CD4-positive, alpha-beta T cell treated with Interleukin-17A for 4 hours (primary cell): Measurements from ENCODE around the gene PRDX3.
"Not testable (repeated sequence)": the region's sequence is repeated elsewhere in the genome, so short reads cannot be mapped to it uniquely, and the experiment has no call there.

Experiments used
- DNase-seq: peaks from one replicate; pipeline ENCODE4 v3.0.0-alpha.2; 2020; ENCODE audit warnings: mixed read lengths

PRDX3 gene

DNA sequence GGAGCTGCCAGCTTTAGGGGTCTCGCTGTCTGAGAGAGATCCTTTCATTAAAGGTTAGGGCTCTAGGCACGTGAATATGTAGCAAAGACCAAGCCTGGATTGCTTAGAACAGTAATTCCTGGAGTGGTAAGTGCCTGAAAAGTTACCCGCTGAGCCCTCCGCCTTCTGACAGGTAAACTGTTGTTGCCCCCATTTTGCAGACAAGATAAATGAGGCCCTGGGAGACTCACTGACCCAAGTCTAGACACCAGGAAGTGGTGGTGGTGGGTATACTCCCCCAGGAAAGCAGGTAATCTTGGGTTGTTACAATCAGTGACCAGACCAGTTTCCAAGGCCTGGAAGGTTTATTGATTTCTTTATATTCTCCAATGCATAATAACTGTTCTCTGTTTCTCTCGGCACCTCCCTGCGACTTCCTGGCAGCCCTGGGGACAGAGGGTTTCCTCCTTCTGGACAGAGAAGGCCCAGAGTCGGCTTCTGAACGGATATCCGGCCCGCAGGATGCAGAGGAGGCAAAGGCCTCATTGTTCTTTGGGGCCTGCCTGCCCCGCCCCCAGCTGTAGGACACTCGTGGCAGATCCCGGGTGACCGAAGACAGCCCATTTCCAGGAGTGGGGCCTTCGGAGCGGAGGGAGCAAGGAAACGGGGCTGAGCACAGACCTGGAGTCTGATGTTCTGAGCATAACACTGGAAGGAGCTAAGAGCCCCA is 27.4 kb upstream of the PRDX3 start:
- DNase-seq = peak; percentile 50

DNA sequence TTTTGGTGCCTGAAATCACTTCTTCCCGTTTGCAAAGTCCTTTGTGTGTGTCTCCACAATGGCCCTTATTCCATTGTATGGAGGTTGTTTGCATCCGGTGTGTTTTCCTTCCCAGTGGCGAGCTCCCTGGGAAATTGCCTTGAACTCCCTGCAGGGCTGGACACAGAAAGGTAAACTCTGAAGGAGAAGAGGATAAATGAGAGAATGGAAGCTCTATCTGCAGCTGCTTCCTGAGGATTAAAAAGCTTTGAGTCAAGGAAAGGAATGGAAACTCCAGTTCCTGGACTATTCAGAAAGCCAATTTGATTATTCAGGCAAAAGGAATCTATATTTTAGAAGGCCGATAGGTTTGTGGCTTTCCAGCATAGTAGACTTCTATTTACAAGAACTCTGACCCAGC is 24.4 kb upstream of the PRDX3 start:
- DNase-seq = no peak

DNA sequence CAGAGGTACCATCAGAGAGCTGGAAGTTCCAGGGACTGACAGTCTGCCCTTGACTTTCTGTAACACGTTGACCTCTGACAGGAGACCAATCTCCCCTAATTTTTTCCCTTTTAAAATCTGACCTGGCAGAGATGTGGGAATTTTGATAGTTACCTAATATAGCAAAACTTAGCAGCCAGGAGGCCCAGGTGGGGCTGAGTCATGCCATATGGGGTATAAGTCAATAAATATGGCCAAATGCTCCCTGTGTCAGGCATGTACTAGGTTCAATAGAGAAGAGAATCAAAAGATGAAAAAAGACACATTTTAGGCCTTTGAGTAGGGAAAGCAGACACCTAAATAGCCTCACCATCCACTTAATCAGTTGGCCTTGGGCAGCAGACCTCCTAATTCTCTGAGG is 22.6 kb upstream of the PRDX3 start:
- no peak for DNase-seq

GRCh38 chr10:119199231-119199992 is 20.8 kb upstream of the PRDX3 start:
- DNase-seq = peak; percentile 65

GRCh38 chr10:119198438-119198837 is 19.8 kb upstream of the PRDX3 start:
- peak; percentile 59 for DNase-seq

GRCh38 chr10:119197921-119198320 is 19.3 kb upstream of the PRDX3 start:
- DNase-seq = no peak

- no peak for DNase-seq
Measured at GRCh38 chr10:119191881-119192280, 13.3 kb upstream of the PRDX3 start.

DNA sequence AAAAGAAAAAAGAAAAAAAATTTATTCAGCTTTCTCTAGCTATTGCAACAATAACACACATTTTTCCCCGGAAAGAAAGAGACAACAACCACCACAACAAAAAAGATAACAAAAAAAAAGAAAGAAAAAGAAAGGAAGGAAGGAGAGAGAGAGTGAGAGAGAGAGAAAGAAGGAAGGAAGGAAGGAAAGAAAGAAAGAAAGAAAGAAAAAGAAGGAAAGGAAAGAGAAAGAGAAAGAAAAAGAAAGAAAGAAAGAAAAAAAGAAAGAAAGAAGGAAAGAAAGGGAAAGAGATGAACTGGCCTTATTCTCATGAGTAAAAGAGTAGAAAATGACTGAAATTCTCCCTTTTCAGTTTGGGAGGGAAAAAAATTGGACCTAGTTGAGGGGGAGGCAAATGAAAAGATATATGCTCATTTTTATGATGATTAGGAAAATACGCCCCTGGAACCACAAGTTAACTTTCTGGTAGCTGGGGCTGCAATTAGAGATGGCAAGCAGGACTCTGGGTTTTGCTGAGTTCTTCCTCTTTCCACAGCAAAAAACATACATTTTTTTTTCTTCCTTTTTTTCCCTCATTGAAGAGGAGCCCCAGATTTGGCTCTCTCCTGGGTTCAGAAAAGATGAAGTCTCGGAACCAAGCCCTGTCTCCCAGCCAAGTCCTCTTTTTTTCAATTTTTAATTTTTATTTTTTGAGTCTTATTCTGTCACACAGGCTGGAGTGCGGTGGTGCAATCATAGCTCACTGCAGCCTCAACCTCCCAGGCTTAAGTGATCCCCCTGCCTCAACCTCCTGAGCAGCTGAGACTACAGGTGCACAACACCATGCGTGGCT is 12.6 kb upstream of the PRDX3 start:
- no peak for DNase-seq

- DNase-seq = no peak
Measured at GRCh38 chr10:119190353-119190752, 11.7 kb upstream of the PRDX3 start.

DNA sequence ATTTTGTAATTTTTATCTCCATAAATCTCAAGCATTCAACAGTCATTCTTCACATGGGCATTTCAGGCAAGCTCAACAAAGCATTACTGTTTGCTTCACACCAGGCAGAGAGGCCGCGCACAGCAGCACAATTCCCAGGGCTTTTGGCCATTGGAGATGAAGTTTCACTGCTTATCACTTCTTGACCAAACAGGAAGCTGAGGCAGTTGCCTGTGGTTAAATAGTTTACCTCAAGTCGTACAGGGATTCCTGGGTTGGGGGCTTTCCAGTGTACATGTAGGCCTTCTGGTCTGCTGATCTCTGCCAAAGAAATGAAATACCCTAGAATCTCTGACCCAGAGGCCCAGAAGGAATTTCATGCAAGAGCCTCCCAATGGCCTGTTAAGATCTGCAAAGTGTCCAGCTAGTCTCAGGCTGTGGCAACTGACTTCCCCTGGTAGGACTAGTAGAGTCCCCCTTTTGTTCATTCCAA is 11.2 kb upstream of the PRDX3 start:
- no peak for DNase-seq

- no peak for DNase-seq
Measured at GRCh38 chr10:119183664-119184412, 5.2 kb upstream of the PRDX3 start.

DNA sequence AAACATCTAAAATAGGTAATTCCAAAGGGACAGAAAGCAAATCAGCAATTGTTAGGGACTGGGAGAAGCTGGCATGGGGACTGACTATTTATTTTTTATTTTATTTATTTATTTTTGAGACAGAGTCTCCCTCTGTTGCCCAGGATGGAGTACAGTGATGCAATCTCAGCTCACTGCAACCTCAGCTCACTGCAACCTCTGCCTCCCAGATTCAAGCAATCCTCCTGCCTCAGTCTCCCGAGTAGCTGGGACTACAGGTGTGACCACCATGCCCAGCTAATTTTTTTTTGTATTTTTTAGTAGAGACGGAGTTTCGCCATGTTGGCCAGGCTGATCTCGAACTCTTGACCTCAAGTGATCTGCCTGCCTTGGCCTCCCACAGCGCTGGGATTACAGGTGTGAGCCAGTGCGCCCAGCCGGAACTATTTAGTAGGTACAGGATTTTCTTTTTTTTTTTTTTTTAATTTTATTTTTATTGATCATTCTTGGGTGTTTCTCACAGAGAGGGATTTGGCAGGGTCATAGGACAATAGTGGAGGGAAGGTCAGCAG is 2.3 kb upstream of the PRDX3 start:
- not testable (repeated sequence) for DNase-seq

DNA sequence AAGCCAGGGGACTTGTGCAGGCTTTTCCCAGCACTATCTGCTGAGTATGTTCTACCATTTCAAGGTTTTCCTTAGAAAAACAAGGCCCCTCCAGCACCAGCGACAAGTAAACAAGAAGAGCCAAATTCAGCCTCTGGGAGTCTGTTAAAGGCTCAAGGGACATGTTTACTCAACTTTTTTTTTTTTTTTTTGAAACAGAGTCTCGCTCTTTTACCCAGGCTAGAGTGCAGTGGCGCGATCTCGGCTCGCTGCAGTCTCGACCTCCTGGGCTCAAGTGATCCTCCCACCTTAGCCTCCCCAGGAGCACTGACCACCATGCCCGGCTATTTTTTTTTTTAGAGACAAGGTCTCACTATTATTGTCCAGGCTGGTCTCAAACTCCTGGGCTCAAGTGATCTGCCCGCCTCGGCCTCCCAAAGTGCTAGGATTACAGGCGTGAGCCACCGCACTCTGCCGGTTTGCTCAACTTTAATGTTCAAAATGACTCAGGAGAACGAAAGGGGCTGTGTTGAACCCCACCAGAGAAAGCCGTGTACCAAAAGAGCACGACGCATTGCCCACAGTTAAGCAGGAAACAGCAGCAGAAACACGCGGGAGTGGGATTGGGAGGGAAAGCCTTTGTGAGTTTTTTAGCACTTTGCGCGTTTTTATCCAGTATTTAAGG is 772 bp downstream of the PRDX3 start:
- no peak for DNase-seq

- no peak for DNase-seq
Measured at GRCh38 chr10:119176166-119176565, 2.4 kb downstream of the PRDX3 start.

- no peak for DNase-seq
Measured at GRCh38 chr10:119174109-119174508, 4.5 kb downstream of the PRDX3 start.

DNA sequence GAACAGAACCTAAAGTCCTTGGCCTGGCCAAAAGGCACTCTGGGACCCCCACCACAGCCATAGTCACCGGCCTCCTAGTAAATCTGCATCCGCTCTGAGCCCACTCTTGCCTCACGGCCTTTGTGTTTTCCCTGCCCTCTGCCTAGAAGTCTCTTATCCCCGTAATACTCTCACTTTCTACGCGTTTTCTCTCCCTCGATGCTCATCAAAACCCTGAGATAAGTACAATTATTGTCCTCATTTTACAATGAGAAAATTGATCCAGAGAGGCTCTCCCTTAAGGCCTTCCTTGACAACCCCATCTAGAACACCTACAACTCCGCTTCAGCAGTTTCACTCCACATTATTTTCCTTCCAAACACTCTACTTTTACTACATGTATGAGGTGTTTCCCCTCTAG is 11.6 kb downstream of the PRDX3 start:
- DNase-seq = no peak

DNA sequence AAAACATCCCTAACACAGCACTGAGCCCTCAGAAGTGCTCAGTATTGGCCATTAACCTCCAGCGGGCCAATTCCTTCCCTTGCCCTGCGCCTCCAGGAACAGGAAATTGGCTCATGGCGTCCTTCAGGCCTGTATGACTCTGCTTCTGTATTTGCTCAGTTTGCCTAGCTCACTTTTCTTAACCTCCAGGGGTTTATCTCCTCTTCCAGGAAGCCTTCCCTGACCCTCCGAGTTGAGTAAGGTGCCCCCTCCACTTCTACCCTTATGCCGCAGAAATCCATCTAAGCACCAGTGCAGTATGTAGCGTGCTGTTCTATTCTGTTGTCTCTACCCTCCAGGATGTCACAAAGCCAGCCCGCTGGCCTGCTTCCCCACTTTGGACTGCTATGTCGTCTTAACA is 12.0 kb downstream of the PRDX3 start:
- DNase-seq = no peak

DNA sequence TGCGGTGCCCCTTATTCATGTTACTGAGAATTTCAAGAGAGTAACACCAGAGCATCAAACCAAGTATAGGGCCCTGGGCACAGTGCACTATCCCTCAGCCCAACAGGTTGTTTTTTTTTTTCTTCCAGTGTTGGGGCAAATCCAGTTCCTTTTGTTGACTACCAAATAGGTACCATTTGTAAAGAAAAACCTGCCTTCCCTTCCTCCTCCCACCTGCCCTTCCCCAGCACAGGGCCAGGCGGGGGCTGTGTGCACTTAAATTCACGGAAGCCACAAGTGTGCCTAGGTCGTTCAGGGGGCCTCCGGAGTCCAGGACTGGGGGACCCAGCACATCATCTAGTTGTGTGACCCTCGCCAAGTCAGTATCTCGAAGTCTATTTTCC is 12.5 kb downstream of the PRDX3 start:
- DNase-seq = no peak

DNA sequence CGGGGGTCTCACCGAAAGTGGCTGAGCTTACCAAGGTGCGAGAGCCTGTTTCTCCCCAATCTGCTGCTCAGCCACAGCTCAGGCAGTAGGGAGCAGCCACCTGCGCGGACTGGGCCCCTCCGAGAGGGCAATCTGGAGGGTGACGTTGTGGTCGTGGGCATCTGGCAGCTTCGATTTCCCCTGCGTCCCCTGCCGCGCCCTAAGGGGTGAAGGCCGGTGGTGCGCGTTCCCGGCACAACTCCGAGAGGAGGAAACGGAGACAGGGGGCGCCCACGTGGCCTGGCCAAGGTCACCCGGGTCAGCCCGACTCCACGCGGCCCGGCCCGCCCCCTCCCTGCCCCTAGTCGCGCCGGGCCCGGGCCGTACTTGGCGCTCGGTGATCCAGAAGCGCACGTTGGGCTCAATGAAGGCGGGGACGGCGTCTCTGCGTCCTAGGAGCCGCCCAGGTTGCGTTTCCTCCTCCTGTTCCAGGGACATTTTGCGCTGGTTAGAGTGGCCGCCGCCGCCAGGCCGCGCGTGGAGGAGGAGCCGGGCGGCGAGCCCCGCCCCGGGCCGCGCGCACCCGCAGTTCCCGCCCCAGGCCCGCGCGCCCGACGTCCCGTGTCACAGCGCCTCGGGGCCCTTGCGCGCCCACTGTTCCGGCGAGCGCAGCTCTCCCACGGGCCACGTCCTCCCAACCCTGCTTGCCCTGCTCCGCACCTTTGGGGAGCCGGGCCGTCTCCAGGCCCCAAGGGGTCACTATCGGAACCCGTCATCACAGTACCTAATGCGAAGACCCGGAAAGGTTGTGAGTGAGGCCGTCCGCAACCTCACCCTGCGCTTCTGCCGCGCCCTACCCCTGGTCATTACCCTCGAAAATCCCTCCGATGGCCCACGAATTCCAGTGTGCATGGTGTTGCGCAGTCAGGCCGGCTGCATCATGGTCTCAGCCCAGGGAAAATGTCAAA is 13.2 kb downstream of the PRDX3 start, which contains the start of gene SFXN4:
TSS of gene SFXN4 (minus strand) at position 544 of the 947 bp plus-strand sequence. CDS start at position 477, 67 bp downstream.
- peak; percentile 85 for DNase-seq

DNA sequence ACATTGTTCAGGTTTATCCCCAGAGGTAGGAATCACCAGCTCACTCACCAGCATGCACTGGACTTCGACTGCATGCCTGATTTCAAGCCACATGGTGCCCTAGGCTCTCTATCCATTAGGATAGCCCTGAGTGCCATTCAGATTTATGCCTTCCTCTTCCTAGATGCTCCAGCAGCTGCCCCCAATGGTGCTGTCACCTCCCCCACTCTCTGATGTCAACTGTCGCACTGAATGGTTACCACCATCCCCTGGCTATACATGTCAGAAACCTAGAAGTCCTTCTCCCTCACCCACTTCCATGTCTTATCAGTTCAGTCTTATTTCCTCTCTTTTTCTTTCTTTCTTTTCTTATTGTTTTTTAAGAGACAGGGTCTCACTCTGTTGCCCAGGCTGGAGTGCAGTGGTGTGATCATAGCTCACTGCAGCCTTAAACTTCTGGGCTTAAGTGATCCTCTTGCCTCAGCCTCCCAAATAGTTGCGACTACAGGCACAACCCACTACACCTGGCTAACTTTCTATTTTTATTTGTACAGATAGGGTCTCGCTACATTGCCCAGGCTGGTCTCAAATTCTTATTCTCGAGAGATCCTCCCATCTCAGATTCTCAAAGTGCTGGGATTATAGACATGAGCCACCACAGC is 16.0 kb downstream of the PRDX3 start:
- DNase-seq = no peak
